Esophagus muscularis mucosa (tissue), 4 donors: Measurements from ENCODE around the gene ATG9A. TPM values are rescaled to one million over a fixed set of nuclear protein-coding genes. Genes with fewer than 3 reads are reported as not detected.

Source experiments
- DNase-seq: peaks from one replicate; pipeline ENCODE4 v3.0.0-alpha.2; 2017; ENCODE audit errors: extremely low spot score
- H3K27ac ChIP-seq, 4 donors: fragments of 200-600 bp; sonication (generic); replicated peaks in 1 of 4; 1 replicate in 3 of 4; 2 replicates in 1 of 4; pipeline ENCODE4 v1.5.1; 2016 to 2019; ENCODE audit warnings: mild to moderate bottlenecking in 1 of 4
- H3K27me3 ChIP-seq, 4 donors: fragments of 200-600 bp; sonication (generic); one replicate each; pipeline versions ENCODE4 v1.5.1 to v1.6.0; 2016 to 2019
- H3K36me3 ChIP-seq, 4 donors: fragments of 200-600 bp; sonication (generic); one replicate each; pipeline ENCODE4 v1.5.1; 2016 to 2019
- H3K4me1 ChIP-seq, 4 donors: fragments of 200-600 bp; sonication (generic); one replicate each; pipeline ENCODE4 v1.5.1; 2016 to 2019
- H3K4me3 ChIP-seq, 4 donors: fragments of 200-600 bp; sonication (generic); 1 replicate in 2 of 4; 2 replicates in 2 of 4; pipeline ENCODE4 v1.5.1; 2016 to 2019; ENCODE audit warnings: mild to moderate bottlenecking in 4 of 4, moderate library complexity in 1 of 4
- H3K9me3 ChIP-seq, 4 donors: fragments of 200-600 bp; sonication (generic); 1 replicate in 3 of 4; 2 replicates in 1 of 4; pipeline ENCODE4 v1.5.1; 2016 to 2019
- CTCF ChIP-seq, 3 experiments: fragments of 200-600 bp in 2 of 3; fragments of 450-650 bp in 1 of 3; sonication (generic) in 2 of 3; IDR thresholded peaks; one replicate each; pipeline ENCODE4 v1.5.1; 2017 to 2019; ENCODE audit warnings: antibody characterized with exemption in 3 of 3, mild to moderate bottlenecking in 2 of 3, moderate library complexity in 1 of 3
- EP300 ChIP-seq: sonication (generic); formaldehyde crosslinking; IDR thresholded peaks from one replicate; pipeline ENCODE4 v1.6.1; 2017; ENCODE audit warnings: antibody characterized with exemption
- POLR2A ChIP-seq: fragments of 450-650 bp; IDR thresholded peaks from one replicate; pipeline ENCODE4 v1.6.1; 2017; ENCODE audit warnings: antibody characterized with exemption, moderate library complexity, mild to moderate bottlenecking, low read depth
- POLR2AphosphoS5 ChIP-seq, 2 donors: sonication (generic); formaldehyde crosslinking; IDR thresholded peaks; one replicate each; pipeline ENCODE4 v1.6.1; 2017; ENCODE audit warnings: antibody characterized with exemption in 2 of 2
- WGBS: methylation state at CpG from one replicate; pipeline ENCODE4 v1.1.5; 2018; 5-methylcytosine and 5-hydroxymethylcytosine counted together
- intact Hi-C: fragments of 100-400 bp; cut with DNase I; formaldehyde crosslinking; loops from one replicate; pipeline ENCODE4 v1.15.1; 2023
- total RNA-seq, 4 donors: library from RNA; depleted of rRNA; stranded (reverse); fragments of >200 nt; gene quantifications; one replicate each; pipeline versions ENCODE4 v1.1.0 to v1.2.1, GENCODE V29; 2016

Gene ATG9A
- total RNA-seq, 4 donors from 2014 or later, result 41.5 to 75.3 (median 56.2) TPM

GRCh38 chr2:219249203-219249980 is 20.0 kb upstream of the ATG9A start:
- Histone ChIP-seq H3K27ac (peak overlapping the region; percentile 79 to 88 (median 84)), H3K4me3 (peak overlapping the region in 2 of 4 donors; percentile 13 to 25), H3K27me3 (no peaks in the 10 kb centered on the region), H3K9me3 (no peaks in the 10 kb centered on the region), H3K4me1 (peaks cover 66 to 96% (median 87%) of the 10 kb centered on the region in 4 donors), H3K36me3 (peaks cover 7 to 45% (median 34%) of the 10 kb centered on the region in 4 donors)
- DNase-seq, result no peak
- whole genome bisulfite sequencing, result 24% methylated on average over 5 of the region's 7 CpGs
- intact Hi-C loops, result loop anchor here (10.0 kb wide), 1 partner anchor 45 kb away; no protein-coding TSS in a partner anchor
- TF ChIP-seq POLR2A (no peak), CTCF (IDR thresholded peaks at IDR 0.05) (no peak), EP300 (no peak), POLR2AphosphoS5 (IDR thresholded peaks at IDR 0.05) (peak; percentile 68 to 74)

GRCh38 chr2:219248845-219249202 is 19.4 kb upstream of the ATG9A start:
- Histone ChIP-seq H3K9me3 (no peaks in the 10 kb centered on the region), H3K27me3 (no peaks in the 10 kb centered on the region), H3K4me1 (peaks cover 65 to 92% (median 82%) of the 10 kb centered on the region in 4 donors), H3K36me3 (peaks cover 7 to 45% (median 34%) of the 10 kb centered on the region in 4 donors), H3K27ac (peak overlapping the region; percentile 79 to 88 (median 84)), H3K4me3 (peak overlapping the region in 1 of 4 donors; percentile 25)
- no peak for TF ChIP-seq CTCF (IDR thresholded peaks at IDR 0.05)
- TF ChIP-seq POLR2A, result no peak
- no peak for TF ChIP-seq POLR2AphosphoS5 (IDR thresholded peaks at IDR 0.05)
- no peak for TF ChIP-seq EP300
- intact Hi-C loops, result loop anchor here (10.0 kb wide), 1 partner anchor 46 kb away; no protein-coding TSS in a partner anchor
- WGBS, result 76% methylated on average over 2 of the region's 2 CpGs
- no peak for DNase-seq

- TF ChIP-seq POLR2AphosphoS5 (IDR thresholded peaks at IDR 0.05) (no peak), CTCF (IDR thresholded peaks at IDR 0.05) (no peak), POLR2A (no peak)
- peaks cover 62 to 84% (median 74%) of the 10 kb centered on the region in 4 donors for H3K4me1 ChIP-seq
- no peak for DNase-seq
- intact Hi-C loops, result loop anchor here (10.0 kb wide), 1 partner anchor 47 kb away; no protein-coding TSS in a partner anchor
- H3K4me3 ChIP-seq, result no peak overlapping the region
- H3K27ac ChIP-seq, result peak overlapping the region; percentile 79 to 88 (median 84)
- no peaks in the 10 kb centered on the region for H3K27me3 ChIP-seq
- H3K36me3 ChIP-seq, result peaks cover 7 to 45% (median 34%) of the 10 kb centered on the region in 4 donors
- 90% methylated on average over 13 of the region's 17 CpGs for WGBS
- no peaks in the 10 kb centered on the region for H3K9me3 ChIP-seq
Measured at GRCh38 chr2:219247678-219248642, 18.5 kb upstream of the ATG9A start.

GRCh38 chr2:219246559-219246958 is 17.1 kb upstream of the ATG9A start:
- WGBS, result 92% methylated on average over 9 of the region's 10 CpGs
- H3K27ac ChIP-seq, result peak overlapping the region in 2 of 4 donors; percentile 88 to 92
- H3K4me1 ChIP-seq, result peaks cover 49 to 70% (median 60%) of the 10 kb centered on the region in 4 donors
- intact Hi-C loops, result loop anchor here (10.0 kb wide), 1 partner anchor 48 kb away; no protein-coding TSS in a partner anchor
- no peaks in the 10 kb centered on the region for H3K9me3 ChIP-seq
- TF ChIP-seq POLR2AphosphoS5 (IDR thresholded peaks at IDR 0.05) (no peak), POLR2A (no peak), CTCF (IDR thresholded peaks at IDR 0.05) (no peak), EP300 (no peak)
- DNase-seq, result no peak
- no peaks in the 10 kb centered on the region for H3K27me3 ChIP-seq
- H3K36me3 ChIP-seq, result peaks cover 7 to 44% (median 33%) of the 10 kb centered on the region in 4 donors
- no peak overlapping the region for H3K4me3 ChIP-seq
